GM12878 (cell line): ENCODE results near the gene MPST. TPM values are rescaled to one million over a fixed set of nuclear protein-coding genes. Genes with fewer than 3 reads are reported as not detected.

ENCODE experiments used
- ATAC-seq: fragments of 200-7000 bp; cut with Tn5 transposase; 3 replicates; pipeline ENCODE4 v1.9.1; 2020; ENCODE audit warnings: mild to moderate bottlenecking, moderate library complexity
- BruUV-seq: library from RNA; stranded (reverse); fragments of 400-500 nt; replicated peaks from 2 replicates; lab custom pipeline; 2021; lab: Mats Ljungman, UMichigan
- CTCF ChIA-PET: fragments of 300-600 bp; sonication (Branson Sonifier 250); formaldehyde crosslinking; extraction: SDS; loops from one replicate; lab custom pipeline; 2021; ENCODE audit warnings: inconsistent platforms; lab: Yijun Ruan, JAX
- POLR2A ChIA-PET: fragments of 350-600 bp; formaldehyde crosslinking; extraction: SDS; loops from one replicate; lab custom pipeline; 2021; ENCODE audit warnings: inconsistent platforms; lab: Charles Lee
- RAD21 ChIA-PET: fragments of 300-600 bp; sonication (Branson Sonifier 250); formaldehyde crosslinking; loops from one replicate; lab custom pipeline; 2023; ENCODE audit warnings: antibody characterized with exemption; ENCODE audit not compliant: unreplicated experiment; lab: Charles Lee
- SMC1A ChIA-PET: fragments of 300-600 bp; sonication (Branson Sonifier 250); formaldehyde crosslinking; loops from one replicate; lab custom pipeline; 2023; ENCODE audit not compliant: unreplicated experiment, uncharacterized antibody; lab: Charles Lee
- DNase-seq: peaks from one replicate; pipeline ENCODE4 v3.0.0-alpha.2; 2011; ENCODE audit warnings: low read depth, low spot score
- FAIRE-seq: peaks from 3 replicates; lab custom pipeline; 2011; peaks lifted over from hg19 to GRCh38; lab: Jason Lieb, UNC
- H2AFZ ChIP-seq: 2 replicates; pipeline ENCODE4 v1.6.0; 2011; ENCODE audit warnings: low read depth, low read length, control low read depth; ENCODE audit not compliant: control insufficient read depth
- H3K27ac ChIP-seq: 2 replicates; pipeline ENCODE4 v1.5.1; 2011; ENCODE audit warnings: control low read depth; ENCODE audit not compliant: control insufficient read depth, insufficient read depth
- H3K27me3 ChIP-seq, 2 experiments: replicated peaks in 1 of 2; 2 replicates each; pipeline versions ENCODE4 v1.6.0 to v1.6.1; 2011; ENCODE audit warnings: low read length in 1 of 2; ENCODE audit not compliant: control insufficient read depth in 2 of 2, insufficient read depth in 2 of 2
- H3K36me3 ChIP-seq, 2 experiments: 2 replicates each; pipeline ENCODE4 v1.5.1; 2011; ENCODE audit warnings: low read length in 1 of 2; ENCODE audit not compliant: control insufficient read depth in 2 of 2, insufficient read depth in 2 of 2
- H3K4me1 ChIP-seq: 2 replicates; pipeline ENCODE4 v1.6.1; 2011; ENCODE audit warnings: mild to moderate bottlenecking, low read length, moderate library complexity, mixed read lengths; ENCODE audit not compliant: control insufficient read depth, insufficient read depth
- H3K4me2 ChIP-seq: 2 replicates; pipeline ENCODE4 v1.6.0; 2011; ENCODE audit warnings: control low read depth; ENCODE audit not compliant: control insufficient read depth, insufficient read depth
- H3K4me3 ChIP-seq: fragments of 200-600 bp; sonication (generic); 2 replicates; pipeline ENCODE4 v1.5.1; 2016
- H3K79me2 ChIP-seq: 2 replicates; pipeline ENCODE4 v1.6.0; 2011; ENCODE audit warnings: low read length; ENCODE audit not compliant: control insufficient read depth, insufficient read depth
- H3K9ac ChIP-seq: 2 replicates; pipeline ENCODE4 v1.8.0; 2011; ENCODE audit warnings: low read length, control low read depth, mixed read lengths; ENCODE audit not compliant: control insufficient read depth, insufficient read depth
- H3K9me3 ChIP-seq: replicated peaks from 3 replicates; pipeline ENCODE4 v1.5.1; 2011; ENCODE audit warnings: mild to moderate bottlenecking, low read length; ENCODE audit not compliant: control insufficient read depth, insufficient read depth
- H4K20me1 ChIP-seq: 2 replicates; pipeline ENCODE4 v1.6.0; 2011; ENCODE audit not compliant: control insufficient read depth, insufficient read depth
- CREB1 ChIP-seq: IDR thresholded peaks from 2 replicates; pipeline ENCODE4 v1.6.1; 2012; ENCODE audit warnings: low read depth, mild to moderate bottlenecking, inconsistent platforms
- GABPA ChIP-seq: IDR thresholded peaks from 2 replicates; pipeline ENCODE4 v1.6.1; 2014; ENCODE audit warnings: antibody characterized with exemption, low read depth, mild to moderate bottlenecking, inconsistent platforms
- PML ChIP-seq: IDR thresholded peaks from 2 replicates; pipeline ENCODE4 v1.6.1; 2012; ENCODE audit warnings: low read length, inconsistent platforms
- POLR2A ChIP-seq: IDR thresholded peaks from 2 replicates; pipeline ENCODE4 v1.6.1; 2011; ENCODE audit warnings: low read depth, mild to moderate bottlenecking, low read length
- SRF ChIP-seq, 2 experiments: IDR thresholded peaks; 2 replicates each; pipeline ENCODE4 v1.6.1; 2011; ENCODE audit warnings: low read depth in 2 of 2, low read length in 2 of 2, mild to moderate bottlenecking in 1 of 2, moderate library complexity in 1 of 2
- WGBS: methylation state at CpG from one replicate; pipeline ENCODE4 v1.1.6; 2016; ENCODE audit warnings: low lambda C conversion rate; ENCODE audit not compliant: insufficient replicate concordance, insufficient coverage; ENCODE audit errors: missing lambda C conversion rate; 5-methylcytosine and 5-hydroxymethylcytosine counted together
- in situ Hi-C: fragments of 300-500 bp; cut with MboI; formaldehyde crosslinking; loops from 9 replicates; pipeline ENCODE4 v1.14.3; 2018; ENCODE audit warnings: mixed read lengths
- intact Hi-C: fragments of 100-400 bp; cut with micrococcal nuclease; formaldehyde crosslinking; loops from one replicate; pipeline ENCODE4 v1.14.2; 2022; ENCODE audit not compliant: unreplicated experiment
- polyA plus RNA-seq, 11 experiments: library from polyadenylated mRNA; depleted of rRNA in 4 of 11; unstranded in 6 of 11; stranded (reverse) in 5 of 11; fragments of >200 nt; fragmentation: Nextera tagmentation in 4 of 11; fragmentation: Illumina TruSeq in 1 of 11; extraction: Ambion mirVana in 4 of 11; extraction: Trizol in 1 of 11; gene quantifications; 1 replicate in 1 of 11; 2 replicates in 10 of 11; pipeline versions ENCODE4 v1.2.1 to v1.2.3, GENCODE V29; 2011 to 2016; ENCODE audit warnings: inconsistent platforms in 2 of 11, missing spikeins in 2 of 11, low read depth in 1 of 11
- total RNA-seq, 4 experiments: library from RNA; depleted of rRNA in 3 of 4; stranded (reverse); fragments of >200 nt in 3 of 4; fragmentation: Illumina TruSeq in 1 of 4; extraction: Trizol in 1 of 4; gene quantifications; 2 replicates each; pipeline versions ENCODE4 v1.2.1 to v1.2.3, GENCODE V29; 2013 to 2021
- TF ChIP-seq, protein P1 (sequence below): fragments of 450-650 bp; IDR thresholded peaks from 2 replicates; pipeline ENCODE4 v1.6.1; 2018; ENCODE audit warnings: borderline replicate concordance, mild to moderate bottlenecking; ENCODE audit not compliant: partially characterized antibody
- TF ChIP-seq, protein P2 (sequence below): fragments of 450-650 bp; IDR thresholded peaks from 2 replicates; pipeline ENCODE4 v1.6.1; 2017; ENCODE audit warnings: borderline replicate concordance
- TF ChIP-seq, protein P3 (sequence below): fragments of 450-650 bp; IDR thresholded peaks from 2 replicates; pipeline ENCODE4 v1.6.1; 2014; ENCODE audit warnings: mild to moderate bottlenecking
- TF ChIP-seq, protein P4 (sequence below): IDR thresholded peaks from 2 replicates; pipeline ENCODE4 v1.6.1; 2012; ENCODE audit warnings: low read depth, low read length, improper control_type of control experiment
- TF ChIP-seq, protein P5 (sequence below): fragments of 450-650 bp; IDR thresholded peaks from 2 replicates; pipeline ENCODE4 v1.6.1; 2017; ENCODE audit warnings: mild to moderate bottlenecking, moderate library complexity

MPST gene
- total and polyA plus RNA-seq, 10 of the 15 experiments (the other 5 are each of a cell fraction or from before 2014, with no cell fraction given), result 0.95 to 88.7 (median 38.5) TPM

DNA sequence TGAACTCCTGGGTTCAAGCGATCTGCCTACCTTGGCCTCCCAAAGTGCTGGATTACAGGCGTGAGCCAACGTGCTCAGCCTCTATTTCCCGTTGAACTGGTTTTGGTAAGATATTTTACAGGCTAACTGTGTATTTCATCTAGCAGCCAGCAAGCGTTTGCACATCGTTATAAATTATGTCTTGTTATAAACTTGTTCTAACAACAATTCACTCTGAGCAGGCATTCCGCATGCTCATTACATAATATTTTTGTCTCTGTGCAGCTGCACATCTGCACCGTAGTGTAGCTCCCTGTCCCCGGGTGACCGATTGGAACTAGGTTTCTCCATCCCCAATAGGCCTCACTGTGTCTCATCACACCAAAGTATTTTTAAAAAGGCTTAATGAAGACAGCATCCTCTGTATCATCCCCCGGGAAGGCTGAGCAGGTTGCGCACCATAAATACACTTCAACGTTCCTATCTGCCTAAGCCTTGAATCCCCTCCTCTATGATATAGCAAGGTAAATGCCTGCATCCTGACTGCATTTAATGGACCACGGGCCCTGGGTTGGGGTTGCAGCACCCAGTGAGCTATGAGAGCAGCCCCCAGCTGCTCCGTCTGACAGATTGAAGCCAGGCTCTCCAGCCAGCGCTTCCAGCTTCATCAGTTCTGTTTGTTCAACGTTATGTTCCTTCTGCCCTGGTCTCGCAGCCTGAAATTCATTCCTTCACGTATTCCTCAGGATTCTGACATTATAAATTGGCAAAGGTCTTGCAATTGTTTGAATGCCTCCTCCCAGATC lies 48.0 kb upstream of the MPST start:
- in situ Hi-C loops (no loop called here), intact Hi-C loops (loop anchor here (10.0 kb wide), 1 partner anchor 427 kb away; no protein-coding TSS in a partner anchor)
- BruUV-seq, result no TSS peak
- Histone ChIP-seq H3K36me3 (no peaks in the 10 kb centered on the region), H3K79me2 (no peaks in the 10 kb centered on the region), H3K4me2 (no peak overlapping the region), H3K9ac (no peak overlapping the region), H3K4me1 (no peaks in the 10 kb centered on the region), H3K27ac (no peak overlapping the region), H2AFZ (no peak overlapping the region), H3K4me3 (no peak overlapping the region), H4K20me1 (no peaks in the 10 kb centered on the region), H3K27me3 (no peaks in the 10 kb centered on the region), H3K9me3 (no peaks in the 10 kb centered on the region)
- POLR2A ChIA-PET, result no interaction called here
- ATAC-seq (no peak), FAIRE-seq (no peak), DNase-seq (no peak)
- WGBS, result 66% methylated on average over 19 of the region's 19 CpGs
- SMC1A ChIA-PET, result interaction anchor here (1.3 kb wide), 1 partner anchor 98 kb away, joined by 3 read pairs; no protein-coding TSS in a partner anchor
- RAD21 ChIA-PET, result interaction anchor here (1.0 kb wide), 1 partner anchor 115 kb away, joined by 3 read pairs; no protein-coding TSS in a partner anchor
- CTCF ChIA-PET, result interaction anchor here (0.5 to 18.9 kb wide), 5 partner anchors 12 to 212 kb away, joined by 3 to 310 read pairs (median 6); partner anchors contain the start of genes MPST, NCF4 and TST
- TF ChIP-seq, protein P1, sequence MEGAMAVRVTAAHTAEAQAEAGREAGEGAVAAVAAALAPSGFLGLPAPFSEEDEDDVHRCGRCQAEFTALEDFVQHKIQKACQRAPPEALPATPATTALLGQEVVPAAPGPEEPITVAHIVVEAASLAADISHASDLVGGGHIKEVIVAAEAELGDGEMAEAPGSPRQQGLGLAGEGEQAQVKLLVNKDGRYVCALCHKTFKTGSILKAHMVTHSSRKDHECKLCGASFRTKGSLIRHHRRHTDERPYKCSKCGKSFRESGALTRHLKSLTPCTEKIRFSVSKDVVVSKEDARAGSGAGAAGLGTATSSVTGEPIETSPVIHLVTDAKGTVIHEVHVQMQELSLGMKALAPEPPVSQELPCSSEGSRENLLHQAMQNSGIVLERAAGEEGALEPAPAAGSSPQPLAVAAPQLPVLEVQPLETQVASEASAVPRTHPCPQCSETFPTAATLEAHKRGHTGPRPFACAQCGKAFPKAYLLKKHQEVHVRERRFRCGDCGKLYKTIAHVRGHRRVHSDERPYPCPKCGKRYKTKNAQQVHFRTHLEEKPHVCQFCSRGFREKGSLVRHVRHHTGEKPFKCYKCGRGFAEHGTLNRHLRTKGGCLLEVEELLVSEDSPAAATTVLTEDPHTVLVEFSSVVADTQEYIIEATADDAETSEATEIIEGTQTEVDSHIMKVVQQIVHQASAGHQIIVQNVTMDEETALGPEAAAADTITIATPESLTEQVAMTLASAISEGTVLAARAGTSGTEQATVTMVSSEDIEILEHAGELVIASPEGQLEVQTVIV, result no peak
- TF ChIP-seq, protein P2, sequence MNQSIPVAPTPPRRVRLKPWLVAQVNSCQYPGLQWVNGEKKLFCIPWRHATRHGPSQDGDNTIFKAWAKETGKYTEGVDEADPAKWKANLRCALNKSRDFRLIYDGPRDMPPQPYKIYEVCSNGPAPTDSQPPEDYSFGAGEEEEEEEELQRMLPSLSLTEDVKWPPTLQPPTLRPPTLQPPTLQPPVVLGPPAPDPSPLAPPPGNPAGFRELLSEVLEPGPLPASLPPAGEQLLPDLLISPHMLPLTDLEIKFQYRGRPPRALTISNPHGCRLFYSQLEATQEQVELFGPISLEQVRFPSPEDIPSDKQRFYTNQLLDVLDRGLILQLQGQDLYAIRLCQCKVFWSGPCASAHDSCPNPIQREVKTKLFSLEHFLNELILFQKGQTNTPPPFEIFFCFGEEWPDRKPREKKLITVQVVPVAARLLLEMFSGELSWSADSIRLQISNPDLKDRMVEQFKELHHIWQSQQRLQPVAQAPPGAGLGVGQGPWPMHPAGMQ, result no peak
- TF ChIP-seq, protein P3, sequence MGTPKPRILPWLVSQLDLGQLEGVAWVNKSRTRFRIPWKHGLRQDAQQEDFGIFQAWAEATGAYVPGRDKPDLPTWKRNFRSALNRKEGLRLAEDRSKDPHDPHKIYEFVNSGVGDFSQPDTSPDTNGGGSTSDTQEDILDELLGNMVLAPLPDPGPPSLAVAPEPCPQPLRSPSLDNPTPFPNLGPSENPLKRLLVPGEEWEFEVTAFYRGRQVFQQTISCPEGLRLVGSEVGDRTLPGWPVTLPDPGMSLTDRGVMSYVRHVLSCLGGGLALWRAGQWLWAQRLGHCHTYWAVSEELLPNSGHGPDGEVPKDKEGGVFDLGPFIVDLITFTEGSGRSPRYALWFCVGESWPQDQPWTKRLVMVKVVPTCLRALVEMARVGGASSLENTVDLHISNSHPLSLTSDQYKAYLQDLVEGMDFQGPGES, result no peak
- TF ChIP-seq, protein P4, sequence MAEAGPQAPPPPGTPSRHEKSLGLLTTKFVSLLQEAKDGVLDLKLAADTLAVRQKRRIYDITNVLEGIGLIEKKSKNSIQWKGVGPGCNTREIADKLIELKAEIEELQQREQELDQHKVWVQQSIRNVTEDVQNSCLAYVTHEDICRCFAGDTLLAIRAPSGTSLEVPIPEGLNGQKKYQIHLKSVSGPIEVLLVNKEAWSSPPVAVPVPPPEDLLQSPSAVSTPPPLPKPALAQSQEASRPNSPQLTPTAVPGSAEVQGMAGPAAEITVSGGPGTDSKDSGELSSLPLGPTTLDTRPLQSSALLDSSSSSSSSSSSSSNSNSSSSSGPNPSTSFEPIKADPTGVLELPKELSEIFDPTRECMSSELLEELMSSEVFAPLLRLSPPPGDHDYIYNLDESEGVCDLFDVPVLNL, result no peak
- TF ChIP-seq, protein P5, sequence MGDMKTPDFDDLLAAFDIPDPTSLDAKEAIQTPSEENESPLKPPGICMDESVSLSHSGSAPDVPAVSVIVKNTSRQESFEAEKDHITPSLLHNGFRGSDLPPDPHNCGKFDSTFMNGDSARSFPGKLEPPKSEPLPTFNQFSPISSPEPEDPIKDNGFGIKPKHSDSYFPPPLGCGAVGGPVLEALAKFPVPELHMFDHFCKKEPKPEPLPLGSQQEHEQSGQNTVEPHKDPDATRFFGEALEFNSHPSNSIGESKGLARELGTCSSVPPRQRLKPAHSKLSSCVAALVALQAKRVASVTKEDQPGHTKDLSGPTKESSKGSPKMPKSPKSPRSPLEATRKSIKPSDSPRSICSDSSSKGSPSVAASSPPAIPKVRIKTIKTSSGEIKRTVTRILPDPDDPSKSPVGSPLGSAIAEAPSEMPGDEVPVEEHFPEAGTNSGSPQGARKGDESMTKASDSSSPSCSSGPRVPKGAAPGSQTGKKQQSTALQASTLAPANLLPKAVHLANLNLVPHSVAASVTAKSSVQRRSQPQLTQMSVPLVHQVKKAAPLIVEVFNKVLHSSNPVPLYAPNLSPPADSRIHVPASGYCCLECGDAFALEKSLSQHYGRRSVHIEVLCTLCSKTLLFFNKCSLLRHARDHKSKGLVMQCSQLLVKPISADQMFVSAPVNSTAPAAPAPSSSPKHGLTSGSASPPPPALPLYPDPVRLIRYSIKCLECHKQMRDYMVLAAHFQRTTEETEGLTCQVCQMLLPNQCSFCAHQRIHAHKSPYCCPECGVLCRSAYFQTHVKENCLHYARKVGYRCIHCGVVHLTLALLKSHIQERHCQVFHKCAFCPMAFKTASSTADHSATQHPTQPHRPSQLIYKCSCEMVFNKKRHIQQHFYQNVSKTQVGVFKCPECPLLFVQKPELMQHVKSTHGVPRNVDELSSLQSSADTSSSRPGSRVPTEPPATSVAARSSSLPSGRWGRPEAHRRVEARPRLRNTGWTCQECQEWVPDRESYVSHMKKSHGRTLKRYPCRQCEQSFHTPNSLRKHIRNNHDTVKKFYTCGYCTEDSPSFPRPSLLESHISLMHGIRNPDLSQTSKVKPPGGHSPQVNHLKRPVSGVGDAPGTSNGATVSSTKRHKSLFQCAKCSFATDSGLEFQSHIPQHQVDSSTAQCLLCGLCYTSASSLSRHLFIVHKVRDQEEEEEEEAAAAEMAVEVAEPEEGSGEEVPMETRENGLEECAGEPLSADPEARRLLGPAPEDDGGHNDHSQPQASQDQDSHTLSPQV, result no peak
- TF ChIP-seq SRF (IDR thresholded peaks at IDR 0.05; ENCODE audit: low read depth in 2 of 2, low read length in 2 of 2), result no peak
- TF ChIP-seq CREB1, result no peak
- no peak for TF ChIP-seq PML
- TF ChIP-seq GABPA, result no peak
- TF ChIP-seq POLR2A, result no peak
